Fibroblast of lung (primary cell): ENCODE measurements around the gene AP3S2. TPM values are rescaled to one million over a fixed set of nuclear protein-coding genes. Genes with fewer than 3 reads are reported as not detected.

Experiments used
- DNase-seq, 2 donors: peaks; one replicate each; pipeline versions ENCODE4 v3.0.0 to v3.0.0-alpha.2; 2010; ENCODE audit warnings: low read depth in 2 of 2
- H2AFZ ChIP-seq: 2 replicates; pipeline ENCODE4 v1.5.1; 2012; ENCODE audit warnings: low read length, control low read depth, inconsistent platforms
- H3K27ac ChIP-seq: 2 replicates; pipeline ENCODE4 v1.5.1; 2011; ENCODE audit warnings: low read length, control low read depth; ENCODE audit not compliant: insufficient read depth
- H3K27me3 ChIP-seq: 2 replicates; pipeline ENCODE4 v1.5.1; 2011; ENCODE audit warnings: mild to moderate bottlenecking, low read length; ENCODE audit not compliant: control insufficient read depth, insufficient read depth
- H3K36me3 ChIP-seq: 2 replicates; pipeline ENCODE4 v1.5.1; 2011; ENCODE audit warnings: low read length; ENCODE audit not compliant: control insufficient read depth, insufficient read depth
- H3K4me1 ChIP-seq: 2 replicates; pipeline ENCODE4 v1.5.1; 2011; ENCODE audit warnings: low read length; ENCODE audit not compliant: control insufficient read depth, insufficient read depth; ENCODE audit errors: extremely low read depth
- H3K4me2 ChIP-seq: 2 replicates; pipeline ENCODE4 v1.5.1; 2011; ENCODE audit warnings: low read length, control low read depth; ENCODE audit not compliant: insufficient read depth; ENCODE audit errors: extremely low read depth
- H3K4me3 ChIP-seq, 4 experiments: fragments of 200-600 bp in 1 of 4; sonication (generic) in 1 of 4; replicated peaks in 1 of 4; 2 replicates each; pipeline ENCODE4 v1.5.1; 2011 to 2016; ENCODE audit warnings: low read length in 4 of 4, low read depth in 3 of 4, mild to moderate bottlenecking in 3 of 4, control low read depth in 2 of 4, inconsistent platforms in 1 of 4, mixed read lengths in 1 of 4; ENCODE audit not compliant: insufficient read depth in 1 of 4; ENCODE audit errors: control extremely low read depth in 1 of 4
- H3K79me2 ChIP-seq: 2 replicates; pipeline ENCODE4 v1.5.1; 2012; ENCODE audit warnings: mild to moderate bottlenecking, low read length, inconsistent platforms; ENCODE audit not compliant: control insufficient read depth, insufficient read depth
- H3K9ac ChIP-seq: 2 replicates; pipeline ENCODE4 v1.5.1; 2011; ENCODE audit warnings: mild to moderate bottlenecking, low read length, control low read depth; ENCODE audit not compliant: insufficient read depth
- H3K9me3 ChIP-seq: 2 replicates; pipeline ENCODE4 v1.5.1; 2012; ENCODE audit warnings: low read depth, low read length; ENCODE audit not compliant: control insufficient read depth, insufficient read depth
- H4K20me1 ChIP-seq: 2 replicates; pipeline ENCODE4 v1.5.1; 2011; ENCODE audit warnings: low read length; ENCODE audit not compliant: control insufficient read depth, insufficient read depth; ENCODE audit errors: extremely low read depth
- CTCF ChIP-seq, 2 donors: IDR thresholded peaks in 1 of 2; conservative IDR thresholded peaks in 1 of 2; 1 replicate in 1 of 2; 2 replicates in 1 of 2; pipeline ENCODE4 v1.5.1; 2011 to 2012; ENCODE audit warnings: low read length in 2 of 2, control low read depth in 1 of 2, inconsistent platforms in 1 of 2, low read depth in 1 of 2, mild to moderate bottlenecking in 1 of 2
- EZH2 ChIP-seq: IDR thresholded peaks from 2 replicates; pipeline ENCODE4 v1.5.1; 2012; ENCODE audit warnings: low read length, control low read depth, mild to moderate bottlenecking; ENCODE audit errors: missing control alignments
- polyA plus RNA-seq, 2 donors: library from polyadenylated mRNA; depleted of rRNA in 1 of 2; stranded (reverse) in 1 of 2; unstranded in 1 of 2; fragments of >200 nt; gene quantifications; 2 replicates each; pipeline ENCODE4 v1.2.1, GENCODE V29; 2011 to 2012; ENCODE audit warnings: missing spikeins in 1 of 2
- total RNA-seq: library from RNA; depleted of rRNA; stranded (reverse); fragments of >200 nt; gene quantifications from 2 replicates; pipeline ENCODE4 v1.2.1, GENCODE V29; 2014

Gene AP3S2
- total and polyA plus RNA-seq, 2 donors (not counting 1 experiment from before 2014, with no cell fraction given), result 54.4 to 69.5 TPM

- Histone ChIP-seq H3K4me1 (no peaks in the 10 kb centered on the region), H4K20me1 (no peaks in the 10 kb centered on the region), H3K27ac (no peak overlapping the region), H3K9me3 (no peaks in the 10 kb centered on the region), H3K27me3 (no peaks in the 10 kb centered on the region), H3K79me2 (no peaks in the 10 kb centered on the region), H3K4me3 (no peak overlapping the region), H3K36me3 (no peaks in the 10 kb centered on the region), H2AFZ (no peak overlapping the region), H3K9ac (no peak overlapping the region), H3K4me2 (no peak overlapping the region)
- no peak for TF ChIP-seq CTCF (conservative IDR thresholded peaks at IDR 0.05 in 1 of 2, IDR thresholded peaks at IDR 0.05 in 1 of 2; ENCODE audit: low read depth in 1 of 2, low read length in 2 of 2)
- DNase-seq, result no peak
Observed at GRCh38 chr15:89877083-89877425, 16.7 kb downstream of the AP3S2 start.

GRCh38 chr15:89876396-89877082 is 17.3 kb downstream of the AP3S2 start:
- H3K4me3 ChIP-seq, result no peak overlapping the region
- no peaks in the 10 kb centered on the region for H3K79me2 ChIP-seq
- H3K27ac ChIP-seq, result no peak overlapping the region
- no peaks in the 10 kb centered on the region for H3K9me3 ChIP-seq
- H2AFZ ChIP-seq, result no peak overlapping the region
- TF ChIP-seq CTCF (conservative IDR thresholded peaks at IDR 0.05 in 1 of 2, IDR thresholded peaks at IDR 0.05 in 1 of 2; ENCODE audit: low read depth in 1 of 2, low read length in 2 of 2), result no peak
- TF ChIP-seq EZH2, result no peak
- DNase-seq, result no peak
- H3K4me2 ChIP-seq, result no peak overlapping the region
- H3K36me3 ChIP-seq, result no peaks in the 10 kb centered on the region
- H4K20me1 ChIP-seq, result no peaks in the 10 kb centered on the region
- no peaks in the 10 kb centered on the region for H3K4me1 ChIP-seq
- H3K27me3 ChIP-seq, result no peaks in the 10 kb centered on the region
- H3K9ac ChIP-seq, result no peak overlapping the region

GRCh38 chr15:89875741-89876140 is 18.1 kb downstream of the AP3S2 start:
- TF ChIP-seq CTCF (conservative IDR thresholded peaks at IDR 0.05 in 1 of 2, IDR thresholded peaks at IDR 0.05 in 1 of 2; ENCODE audit: low read depth in 1 of 2, low read length in 2 of 2), result no peak
- no peak for TF ChIP-seq EZH2
- H3K9me3 ChIP-seq, result no peaks in the 10 kb centered on the region
- no peak overlapping the region for H3K4me2 ChIP-seq
- no peaks in the 10 kb centered on the region for H3K36me3 ChIP-seq
- H3K79me2 ChIP-seq, result no peaks in the 10 kb centered on the region
- no peak overlapping the region for H3K4me3 ChIP-seq
- no peaks in the 10 kb centered on the region for H4K20me1 ChIP-seq
- H3K27ac ChIP-seq, result no peak overlapping the region
- H3K27me3 ChIP-seq, result no peaks in the 10 kb centered on the region
- no peak overlapping the region for H2AFZ ChIP-seq
- H3K9ac ChIP-seq, result no peak overlapping the region
- H3K4me1 ChIP-seq, result no peaks in the 10 kb centered on the region
- no peak for DNase-seq
